IMR-90 (cell line): Measurements from ENCODE around the gene WDR46. TPM values are rescaled to one million over a fixed set of nuclear protein-coding genes. Genes with fewer than 3 reads are reported as not detected.
A peak's percentile ranks its signal among the peaks of the same experiment; 100 is the strongest.

Source experiments
- ATAC-seq: fragments of 200-7000 bp; cut with Tn5 transposase; 2 replicates; pipeline ENCODE4 v1.9.1; 2020; ENCODE audit warnings: low read depth, mild to moderate bottlenecking, moderate library complexity
- BruUV-seq: library from RNA; stranded (reverse); fragments of 400-500 nt; replicated peaks from 2 replicates; lab custom pipeline; 2021; lab: Mats Ljungman, UMichigan
- CTCF ChIA-PET: fragments of 300-600 bp; formaldehyde crosslinking; extraction: SDS; loops from one replicate; lab custom pipeline; 2021; ENCODE audit warnings: antibody characterized with exemption; lab: Yijun Ruan, JAX
- POLR2A ChIA-PET: fragments of 300-600 bp; sonication (Branson Sonifier 250); formaldehyde crosslinking; loops from one replicate; lab custom pipeline; 2022; ENCODE audit warnings: antibody characterized with exemption; ENCODE audit not compliant: unreplicated experiment; lab: Charles Lee
- DNase-seq: peaks from one replicate; pipeline ENCODE4 v3.0.0; 2013
- H2AFZ ChIP-seq: replicated peaks from 2 replicates; pipeline ENCODE3; 2013; ENCODE audit warnings: low read length, mild to moderate bottlenecking; ENCODE audit not compliant: poor library complexity
- H2AK5ac ChIP-seq: 2 replicates; pipeline ENCODE4 v1.6.1; 2013; ENCODE audit warnings: low read depth, low read length, inconsistent platforms
- H2AK9ac ChIP-seq: replicated peaks from 2 replicates; pipeline ENCODE3; 2013; ENCODE audit warnings: mild to moderate bottlenecking, low read depth, low read length, moderate library complexity; ENCODE audit not compliant: poor library complexity
- H2BK120ac ChIP-seq: 2 replicates; pipeline ENCODE4 v1.6.1; 2013; ENCODE audit warnings: low read depth, low read length, inconsistent platforms
- H2BK15ac ChIP-seq: 3 replicates; pipeline ENCODE4 v1.6.1; 2013; ENCODE audit warnings: low read depth, low read length, inconsistent platforms
- H2BK20ac ChIP-seq: 2 replicates; pipeline ENCODE4 v1.6.1; 2013; ENCODE audit warnings: low read depth, mild to moderate bottlenecking, inconsistent platforms, low read length, moderate library complexity
- H2BK5ac ChIP-seq: 2 replicates; pipeline ENCODE4 v1.6.1; 2013; ENCODE audit warnings: mild to moderate bottlenecking, low read depth, low read length, inconsistent platforms; ENCODE audit not compliant: poor library complexity, severe bottlenecking
- H3K14ac ChIP-seq: replicated peaks from 2 replicates; pipeline ENCODE4 v1.6.1; 2013; ENCODE audit warnings: low read depth, low read length, inconsistent platforms
- H3K18ac ChIP-seq: 2 replicates; pipeline ENCODE4 v1.6.1; 2013; ENCODE audit warnings: low read depth, low read length, control low read depth
- H3K23ac ChIP-seq: 2 replicates; pipeline ENCODE4 v1.6.1; 2013; ENCODE audit warnings: low read depth, low read length, inconsistent platforms
- H3K27ac ChIP-seq: 2 replicates; pipeline ENCODE4 v1.5.1; 2013; ENCODE audit warnings: mild to moderate bottlenecking, control low read depth, low read length; ENCODE audit not compliant: insufficient read depth
- H3K27me3 ChIP-seq: 2 replicates; pipeline ENCODE4 v1.6.1; 2013; ENCODE audit warnings: low read length; ENCODE audit not compliant: control insufficient read depth, insufficient read depth
- H3K36me3 ChIP-seq: 2 replicates; pipeline ENCODE4 v1.6.1; 2013; ENCODE audit warnings: low read length, mixed read lengths; ENCODE audit not compliant: control insufficient read depth, insufficient read depth
- H3K4ac ChIP-seq: 2 replicates; pipeline ENCODE4 v1.6.1; 2013; ENCODE audit warnings: low read depth, low read length, inconsistent platforms
- H3K4me1 ChIP-seq: 2 replicates; pipeline ENCODE4 v1.6.1; 2013; ENCODE audit warnings: low read length, mixed read lengths; ENCODE audit not compliant: control insufficient read depth, insufficient read depth
- H3K4me2 ChIP-seq: 2 replicates; pipeline ENCODE4 v1.6.1; 2013; ENCODE audit warnings: low read depth, mild to moderate bottlenecking, control low read depth, low read length, moderate library complexity
- H3K4me3 ChIP-seq: 2 replicates; pipeline ENCODE4 v1.5.1; 2013; ENCODE audit warnings: low read depth, mild to moderate bottlenecking, control low read depth, low read length, moderate library complexity; ENCODE audit not compliant: insufficient read depth
- H3K56ac ChIP-seq: 2 replicates; pipeline ENCODE4 v1.6.1; 2013; ENCODE audit warnings: low read length, inconsistent platforms; ENCODE audit not compliant: insufficient read depth; ENCODE audit errors: extremely low read depth
- H3K79me1 ChIP-seq, 2 experiments: 2 replicates each; pipeline ENCODE4 v1.6.1; 2013; ENCODE audit warnings: low read length in 2 of 2, inconsistent platforms in 1 of 2, low read depth in 1 of 2
- H3K9ac ChIP-seq: 2 replicates; pipeline ENCODE4 v1.6.1; 2013; ENCODE audit warnings: low read depth, low read length, control low read depth
- H3K9me1 ChIP-seq: 2 replicates; pipeline ENCODE4 v1.6.1; 2013; ENCODE audit warnings: low read length, inconsistent platforms; ENCODE audit not compliant: insufficient read depth
- H3K9me3 ChIP-seq: 2 replicates; pipeline ENCODE4 v1.6.1; 2013; ENCODE audit warnings: low read length; ENCODE audit not compliant: control insufficient read depth, insufficient read depth
- H4K20me1 ChIP-seq: 2 replicates; pipeline ENCODE4 v1.6.1; 2013; ENCODE audit warnings: low read length, inconsistent platforms; ENCODE audit not compliant: insufficient read depth
- H4K5ac ChIP-seq: 2 replicates; pipeline ENCODE4 v1.6.1; 2013; ENCODE audit warnings: mild to moderate bottlenecking, low read depth, low read length, control low read depth
- H4K8ac ChIP-seq, 2 experiments: 2 replicates each; pipeline ENCODE4 v1.6.1; 2013; ENCODE audit warnings: low read depth in 2 of 2, low read length in 2 of 2, control low read depth in 1 of 2, inconsistent platforms in 1 of 2
- H4K91ac ChIP-seq: 2 replicates; pipeline ENCODE4 v1.6.1; 2013; ENCODE audit warnings: low read depth, low read length, inconsistent platforms; ENCODE audit not compliant: insufficient read depth
- BHLHE40 ChIP-seq: fragments of 150-350 bp; IDR thresholded peaks from 2 replicates; pipeline ENCODE4 v1.6.1; 2016; ENCODE audit warnings: mild to moderate bottlenecking, low read depth, low read length
- CEBPB ChIP-seq: IDR thresholded peaks from 2 replicates; pipeline ENCODE4 v1.6.1; 2012; ENCODE audit warnings: low read depth, low read length, improper control_type of control experiment
- CHD1 ChIP-seq: IDR thresholded peaks from 2 replicates; pipeline ENCODE4 v1.6.1; 2012; ENCODE audit warnings: low read depth, low read length, improper control_type of control experiment
- ELK1 ChIP-seq: fragments of 150-350 bp; IDR thresholded peaks from 2 replicates; pipeline ENCODE4 v1.6.1; 2016; ENCODE audit warnings: low read depth, mild to moderate bottlenecking, low read length, moderate library complexity, borderline replicate concordance
- FOS ChIP-seq: fragments of 150-350 bp; IDR thresholded peaks from 2 replicates; pipeline ENCODE4 v1.6.1; 2016; ENCODE audit warnings: low read depth, low read length
- MAFK ChIP-seq: IDR thresholded peaks from 2 replicates; pipeline ENCODE4 v1.6.1; 2012; ENCODE audit warnings: low read depth, low read length, improper control_type of control experiment
- MAZ ChIP-seq: IDR thresholded peaks from 2 replicates; pipeline ENCODE4 v1.6.1; 2012; ENCODE audit warnings: low read depth, mild to moderate bottlenecking, low read length, improper control_type of control experiment, moderate library complexity, borderline replicate concordance
- MXI1 ChIP-seq: IDR thresholded peaks from 2 replicates; pipeline ENCODE4 v1.6.1; 2012; ENCODE audit warnings: low read depth, mild to moderate bottlenecking, low read length, moderate library complexity, borderline replicate concordance
- NFE2L2 ChIP-seq: fragments of 150-350 bp; IDR thresholded peaks from 2 replicates; pipeline ENCODE4 v1.6.1; 2016; ENCODE audit warnings: low read depth, mild to moderate bottlenecking, low read length
- POLR2A ChIP-seq: IDR thresholded peaks from 2 replicates; pipeline ENCODE4 v1.6.1; 2012; ENCODE audit warnings: mild to moderate bottlenecking, low read depth, low read length
- RAD21 ChIP-seq: IDR thresholded peaks from 2 replicates; pipeline ENCODE4 v1.6.1; 2012; ENCODE audit warnings: low read length, improper control_type of control experiment
- RCOR1 ChIP-seq: IDR thresholded peaks from 2 replicates; pipeline ENCODE4 v1.6.1; 2012; ENCODE audit warnings: mild to moderate bottlenecking, low read length, improper control_type of control experiment; ENCODE audit not compliant: insufficient replicate concordance
- RFX5 ChIP-seq: IDR thresholded peaks from 2 replicates; pipeline ENCODE4 v1.8.0; 2012; ENCODE audit warnings: low read depth, mild to moderate bottlenecking, low read length, moderate library complexity
- SMC3 ChIP-seq: fragments of 150-350 bp; IDR thresholded peaks from 2 replicates; pipeline ENCODE4 v1.6.1; 2016; ENCODE audit warnings: low read depth, mild to moderate bottlenecking, antibody characterized with exemption, low read length, moderate library complexity
- USF2 ChIP-seq: fragments of 150-350 bp; IDR thresholded peaks from 2 replicates; pipeline ENCODE4 v1.6.1; 2017; ENCODE audit warnings: mild to moderate bottlenecking, antibody characterized with exemption, low read length, low read depth
- WGBS, 2 experiments: methylation state at CpG; one replicate each; pipeline versions ENCODE4 v1.1.5 to v1.1.7; 2013; ENCODE audit warnings: missing lambda C conversion rate in 2 of 2; ENCODE audit not compliant: insufficient read length in 1 of 2; ENCODE audit errors: extremely low coverage in 2 of 2; 5-methylcytosine and 5-hydroxymethylcytosine counted together
- dilution Hi-C: fragments of 300-500 bp; cut with HindIII; formaldehyde crosslinking; loops from one replicate; pipeline ENCODE4 v1.14.3; 2018; ENCODE audit warnings: low sequenced_read_pairs; ENCODE audit not compliant: unreplicated experiment
- in situ Hi-C: fragments of 300-500 bp; cut with MboI; formaldehyde crosslinking; loops from 3 replicates; pipeline ENCODE4 v1.14.3; 2019; ENCODE audit warnings: low sequenced_read_pairs, inconsistent platforms, mixed read lengths
- intact Hi-C: fragments of 100-400 bp; cut with micrococcal nuclease; formaldehyde crosslinking; loops from 2 replicates; pipeline ENCODE4 v1.10.0; 2022
- polyA plus RNA-seq, 3 experiments: library from polyadenylated mRNA; depleted of rRNA; stranded (reverse); fragments of >200 nt; gene quantifications; 2 replicates each; pipeline ENCODE4 v1.2.3, GENCODE V29; 2012; ENCODE audit warnings: low replicate concordance in 1 of 3
- total RNA-seq: library from RNA; depleted of rRNA; stranded (reverse); fragments of >200 nt; gene quantifications from 2 replicates; pipeline ENCODE4 v1.2.3, GENCODE V29; 2012
- TF ChIP-seq, protein P1 (sequence below): conservative IDR thresholded peaks from 2 replicates; pipeline ENCODE4 v1.5.1; 2012; ENCODE audit warnings: mild to moderate bottlenecking, low read depth, low read length, improper control_type of control experiment

WDR46 gene
- total and polyA plus RNA-seq, 2 of the 4 experiments (the other 2 are of a cell fraction), result 73.8 to 81.6 TPM

GRCh38 chr6:33317419-33317668 is 28.3 kb upstream of the WDR46 start:
- H3K4me3 ChIP-seq, result peak overlapping the region; percentile 55
- H2AFZ ChIP-seq, result no peak overlapping the region
- ChIA-PET CTCF (interaction anchor here (0.5 kb wide), 1 partner anchor 68 kb away, joined by 3 read pairs; no protein-coding TSS in a partner anchor), POLR2A (interaction anchor here (0.7 to 1.5 kb wide), 2 partner anchors 28 to 63 kb away, joined by 3 to 6 read pairs; partner anchors contain the start of genes PFDN6 and WDR46)
- H3K18ac ChIP-seq, result no peak overlapping the region
- H3K23ac ChIP-seq, result no peak overlapping the region
- H4K8ac ChIP-seq, result 0 out of 4 replicates have a peak overlapping the region, but pooled peaks of 1 of the 2 experiments have one; percentile 19
- H4K5ac ChIP-seq, result no peak overlapping the region
- no peak overlapping the region for H3K56ac ChIP-seq
- H3K36me3 ChIP-seq, result peaks cover 28% of the 10 kb centered on the region
- H3K27me3 ChIP-seq, result no peaks in the 10 kb centered on the region
- no peak for ATAC-seq
- WGBS, 2 experiments, result 0% methylated on average over 2 of the region's 27 CpGs; no CpG with 5 or more reads in 1 of the 2 experiments
- no peak overlapping the region for H2BK15ac ChIP-seq
- no peak for DNase-seq
- no peak for TF ChIP-seq FOS
- TF ChIP-seq USF2, result no peak
- no peak for TF ChIP-seq ELK1
- TF ChIP-seq MXI1, result no peak
- TF ChIP-seq CHD1, result no peak
- TF ChIP-seq RFX5, result no peak
- no peak for TF ChIP-seq CEBPB
- TF ChIP-seq RCOR1, result no peak
- TF ChIP-seq SMC3, result no peak
- TF ChIP-seq, protein P1, sequence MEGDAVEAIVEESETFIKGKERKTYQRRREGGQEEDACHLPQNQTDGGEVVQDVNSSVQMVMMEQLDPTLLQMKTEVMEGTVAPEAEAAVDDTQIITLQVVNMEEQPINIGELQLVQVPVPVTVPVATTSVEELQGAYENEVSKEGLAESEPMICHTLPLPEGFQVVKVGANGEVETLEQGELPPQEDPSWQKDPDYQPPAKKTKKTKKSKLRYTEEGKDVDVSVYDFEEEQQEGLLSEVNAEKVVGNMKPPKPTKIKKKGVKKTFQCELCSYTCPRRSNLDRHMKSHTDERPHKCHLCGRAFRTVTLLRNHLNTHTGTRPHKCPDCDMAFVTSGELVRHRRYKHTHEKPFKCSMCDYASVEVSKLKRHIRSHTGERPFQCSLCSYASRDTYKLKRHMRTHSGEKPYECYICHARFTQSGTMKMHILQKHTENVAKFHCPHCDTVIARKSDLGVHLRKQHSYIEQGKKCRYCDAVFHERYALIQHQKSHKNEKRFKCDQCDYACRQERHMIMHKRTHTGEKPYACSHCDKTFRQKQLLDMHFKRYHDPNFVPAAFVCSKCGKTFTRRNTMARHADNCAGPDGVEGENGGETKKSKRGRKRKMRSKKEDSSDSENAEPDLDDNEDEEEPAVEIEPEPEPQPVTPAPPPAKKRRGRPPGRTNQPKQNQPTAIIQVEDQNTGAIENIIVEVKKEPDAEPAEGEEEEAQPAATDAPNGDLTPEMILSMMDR, result no peak
- no peak for TF ChIP-seq MAFK
- TF ChIP-seq RAD21, result no peak
- TF ChIP-seq POLR2A, result no peak
- no peak for TF ChIP-seq BHLHE40
- no peak for TF ChIP-seq NFE2L2
- TF ChIP-seq MAZ, result no peak
- no peaks in the 10 kb centered on the region for H3K9me3 ChIP-seq
- in situ Hi-C loops, result no loop called here
- BruUV-seq, result no TSS peak
- H3K4me2 ChIP-seq, result peak overlapping the region; percentile 70
- H3K27ac ChIP-seq, result no peak overlapping the region
- peaks cover 14% of the 10 kb centered on the region for H4K20me1 ChIP-seq
- no peak overlapping the region for H2BK20ac ChIP-seq
- no peak overlapping the region for H4K91ac ChIP-seq
- dilution Hi-C loops, result no loop called here
- H3K9me1 ChIP-seq, result peaks cover 22% of the 10 kb centered on the region
- H2BK5ac ChIP-seq, result no peak overlapping the region
- H2AK9ac ChIP-seq, result no peak overlapping the region
- peaks cover 37% of the 10 kb centered on the region for H3K4me1 ChIP-seq
- no peak overlapping the region for H3K9ac ChIP-seq
- no peak overlapping the region for H3K4ac ChIP-seq
- no peak overlapping the region for H2AK5ac ChIP-seq
- H3K79me1 ChIP-seq, result peaks cover 38 to 85% of the 10 kb centered on the region in 2 experiments
- H3K14ac ChIP-seq, result no peak overlapping the region
- intact Hi-C loops, result no loop called here
- no peak overlapping the region for H2BK120ac ChIP-seq
